HUES48 (cell line): ENCODE data around the gene RALY.
A peak's percentile ranks its signal among the peaks of the same experiment; 100 is the strongest.

Source experiments
- H3K27ac ChIP-seq: one replicate; pipeline ENCODE4 v1.7.0; 2013; ENCODE audit warnings: low read depth, low read length, inconsistent platforms
- H3K27me3 ChIP-seq: 2 replicates; pipeline ENCODE4 v1.6.1; 2013; ENCODE audit warnings: mild to moderate bottlenecking, low read length; ENCODE audit not compliant: control insufficient read depth, insufficient read depth
- H3K36me3 ChIP-seq: 2 replicates; pipeline ENCODE4 v1.6.1; 2013; ENCODE audit warnings: low read length; ENCODE audit not compliant: control insufficient read depth, insufficient read depth
- H3K4me1 ChIP-seq: 2 replicates; pipeline ENCODE4 v1.6.1; 2013; ENCODE audit warnings: mild to moderate bottlenecking, low read length; ENCODE audit not compliant: control insufficient read depth, insufficient read depth
- H3K4me3 ChIP-seq: 2 replicates; pipeline ENCODE4 v1.5.1; 2013; ENCODE audit warnings: mild to moderate bottlenecking, low read depth, low read length
- H3K9ac ChIP-seq: 2 replicates; pipeline ENCODE4 v1.6.1; 2013; ENCODE audit warnings: mild to moderate bottlenecking, low read depth, low read length, moderate library complexity
- H3K9me3 ChIP-seq: 2 replicates; pipeline ENCODE4 v1.6.1; 2013; ENCODE audit warnings: low read length; ENCODE audit not compliant: control insufficient read depth, insufficient read depth

The RALY gene

DNA sequence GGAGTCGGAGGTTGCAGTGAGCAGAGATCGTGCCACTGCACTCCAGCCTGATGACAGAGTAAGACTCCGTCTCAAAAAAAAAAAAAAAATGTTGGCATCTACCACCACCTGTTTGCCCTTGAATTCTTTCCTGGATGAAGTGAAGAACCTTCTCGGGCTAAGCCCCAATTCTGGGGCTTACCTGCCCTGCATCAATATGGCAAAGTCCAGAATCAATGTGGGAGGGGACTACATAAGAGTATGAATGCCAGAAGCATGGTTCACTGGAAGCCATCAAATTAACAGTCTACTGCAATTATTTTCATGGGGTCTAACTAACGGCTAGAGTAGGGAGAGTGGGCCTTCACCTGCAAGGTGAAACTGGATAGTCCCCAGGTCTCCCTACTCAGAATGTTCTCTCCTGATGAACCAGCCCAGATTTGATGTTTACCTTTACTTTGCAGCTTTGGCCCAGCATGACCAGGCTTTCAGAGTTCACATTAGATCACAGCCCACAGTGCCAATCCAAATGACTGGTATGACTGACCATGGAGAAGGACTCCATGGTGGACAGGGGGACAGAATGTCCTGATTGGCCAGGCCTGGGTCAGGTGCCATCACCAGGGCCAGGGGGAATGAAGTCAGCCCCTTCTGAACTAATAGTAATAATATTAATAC, 7.0 kb upstream of the RALY start:
- H3K4me1 ChIP-seq, result no peaks in the 10 kb centered on the region
- no peaks in the 10 kb centered on the region for H3K36me3 ChIP-seq
- H3K9ac ChIP-seq, result no peak overlapping the region
- H3K27me3 ChIP-seq, result no peaks in the 10 kb centered on the region; the same call in 1 of the 2 replicates
- no peaks in the 10 kb centered on the region for H3K9me3 ChIP-seq
- no peak overlapping the region for H3K27ac ChIP-seq
- H3K4me3 ChIP-seq, result no peak overlapping the region

- no peak overlapping the region for H3K4me3 ChIP-seq
- no peak overlapping the region for H3K27ac ChIP-seq
- H3K36me3 ChIP-seq, result no peaks in the 10 kb centered on the region
- H3K27me3 ChIP-seq, result no peaks in the 10 kb centered on the region
- H3K9ac ChIP-seq, result no peak overlapping the region
- H3K4me1 ChIP-seq, result peaks cover 2% of the 10 kb centered on the region; the same call in 1 of the 2 replicates
- no peaks in the 10 kb centered on the region for H3K9me3 ChIP-seq
Observed at GRCh38 chr20:33990075-33990474, 3.6 kb upstream of the RALY start.

DNA sequence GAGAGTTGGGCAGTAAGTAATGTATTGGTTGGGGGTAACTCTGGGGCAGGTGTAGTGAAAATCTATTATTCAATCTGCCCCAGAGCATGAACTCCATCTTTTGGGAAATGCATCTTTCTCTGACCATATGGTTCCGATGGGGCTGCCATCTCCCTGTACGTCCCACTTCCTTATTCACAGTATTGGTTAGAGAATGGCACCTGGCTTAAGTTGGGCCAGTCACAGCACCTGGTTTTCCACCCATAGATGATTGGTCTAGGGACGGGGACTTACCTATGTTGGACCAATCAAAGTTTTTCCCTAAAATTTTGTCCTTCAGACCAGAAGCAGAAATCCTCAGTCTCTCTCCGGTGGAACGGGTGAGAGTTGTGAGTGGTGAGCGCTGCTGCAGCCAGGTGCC, 2.2 kb upstream of the RALY start:
- Histone ChIP-seq H3K27ac (no peak overlapping the region), H3K27me3 (no peaks in the 10 kb centered on the region), H3K4me3 (peak overlapping the region; percentile 10; the same call in 1 of the 2 replicates), H3K4me1 (peaks cover 12% of the 10 kb centered on the region), H3K9ac (no peak overlapping the region), H3K9me3 (no peaks in the 10 kb centered on the region), H3K36me3 (no peaks in the 10 kb centered on the region)

DNA sequence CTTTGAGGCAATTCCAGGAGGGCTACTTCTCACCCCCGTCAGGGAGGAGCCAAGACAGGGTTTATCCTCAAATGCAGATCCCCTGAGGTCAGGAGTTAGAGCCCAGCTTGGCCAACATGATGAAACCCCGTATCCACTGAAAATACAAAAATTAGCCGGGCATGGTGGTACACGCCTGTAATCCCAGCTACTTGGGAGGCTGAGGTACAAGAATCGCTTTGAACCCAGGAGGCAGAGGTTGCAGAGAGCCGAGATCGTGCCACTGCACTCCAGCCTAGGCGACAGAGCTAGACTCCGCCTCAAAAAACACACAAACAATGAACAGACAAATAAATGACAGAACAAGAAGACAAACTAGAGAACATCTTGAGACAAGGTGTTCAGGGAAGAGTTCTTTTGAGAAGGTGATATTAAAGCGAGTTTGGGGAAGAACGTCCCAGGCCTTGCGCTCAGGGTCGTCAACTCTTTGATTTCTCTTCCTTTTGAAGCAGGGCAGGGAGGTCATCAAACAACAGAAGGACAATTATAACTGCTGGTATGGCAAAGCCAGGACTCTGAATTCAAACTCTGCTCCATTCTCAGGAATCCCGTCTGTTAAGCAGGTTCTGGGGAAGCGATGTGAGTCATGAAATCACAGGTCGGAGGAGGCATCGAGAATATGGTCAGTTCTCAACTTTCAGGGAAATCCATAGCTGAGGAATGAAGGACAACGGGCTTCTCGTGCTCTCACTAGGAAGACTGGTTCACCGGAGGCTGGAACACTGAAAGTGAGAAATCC, 1.4 kb upstream of the RALY start:
- Histone ChIP-seq H3K9me3 (no peaks in the 10 kb centered on the region), H3K9ac (peak overlapping the region; percentile 92), H3K4me3 (peak overlapping the region; percentile 89), H3K4me1 (peaks cover 12% of the 10 kb centered on the region), H3K27ac (peak overlapping the region; percentile 90), H3K36me3 (no peaks in the 10 kb centered on the region), H3K27me3 (no peaks in the 10 kb centered on the region)

GRCh38 chr20:33992923-33993575, 662 bp upstream of the RALY start:
- H3K4me3 ChIP-seq, result peak overlapping the region; percentile 89
- H3K9me3 ChIP-seq, result no peaks in the 10 kb centered on the region
- peak overlapping the region; percentile 92 for H3K9ac ChIP-seq
- peak overlapping the region; percentile 99 for H3K27ac ChIP-seq
- H3K4me1 ChIP-seq, result peaks cover 12% of the 10 kb centered on the region
- H3K36me3 ChIP-seq, result no peaks in the 10 kb centered on the region
- H3K27me3 ChIP-seq, result no peaks in the 10 kb centered on the region

DNA sequence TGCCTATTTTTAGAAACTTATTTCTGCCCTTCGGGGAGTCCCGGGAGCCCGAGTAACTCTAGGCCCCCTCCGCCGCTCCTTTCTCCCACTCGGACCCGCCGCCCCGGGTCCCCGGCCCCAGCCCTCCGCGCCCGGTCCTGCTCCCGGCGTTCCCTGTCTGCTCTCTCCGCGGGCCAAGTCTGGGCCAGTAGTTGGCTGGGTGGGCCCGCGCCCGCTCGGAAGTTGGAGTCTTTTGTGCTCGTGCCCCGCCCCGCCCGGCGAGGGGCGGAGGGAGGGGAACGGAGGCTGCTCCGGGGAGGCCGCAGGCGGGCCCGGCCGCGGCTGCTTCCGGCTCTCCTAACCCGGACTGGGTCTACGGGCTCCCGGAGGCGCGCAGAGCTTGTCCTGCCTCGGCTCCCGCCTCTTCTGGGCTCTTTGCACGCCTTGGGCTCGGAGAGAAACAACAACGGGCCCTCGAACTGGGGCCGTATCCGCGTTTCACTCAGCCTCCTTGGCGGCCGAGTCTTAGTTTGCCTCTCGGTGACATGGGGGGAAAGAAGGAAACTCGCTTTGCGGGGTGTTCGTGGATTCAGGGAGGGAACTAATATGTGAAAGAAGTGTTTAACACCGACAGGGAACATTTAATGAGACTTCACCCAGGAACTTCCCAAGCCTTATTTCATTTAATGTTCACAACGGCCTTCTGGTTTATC, 657 bp downstream of the RALY start:
- H3K27ac ChIP-seq, result peak overlapping the region; percentile 99
- peaks cover 14% of the 10 kb centered on the region for H3K4me1 ChIP-seq
- peak overlapping the region; percentile 95 for H3K9ac ChIP-seq
- no peaks in the 10 kb centered on the region for H3K9me3 ChIP-seq
- peak overlapping the region; percentile 89 for H3K4me3 ChIP-seq
- no peaks in the 10 kb centered on the region for H3K27me3 ChIP-seq
- no peaks in the 10 kb centered on the region for H3K36me3 ChIP-seq

GRCh38 chr20:33995053-33995831, 1.5 kb downstream of the RALY start:
- H3K27me3 ChIP-seq, result no peaks in the 10 kb centered on the region
- no peak overlapping the region for H3K27ac ChIP-seq
- H3K4me3 ChIP-seq, result peak overlapping the region; percentile 89
- H3K9ac ChIP-seq, result peak overlapping the region; percentile 95
- H3K9me3 ChIP-seq, result no peaks in the 10 kb centered on the region
- peaks cover 22% of the 10 kb centered on the region for H3K4me1 ChIP-seq
- H3K36me3 ChIP-seq, result no peaks in the 10 kb centered on the region

DNA sequence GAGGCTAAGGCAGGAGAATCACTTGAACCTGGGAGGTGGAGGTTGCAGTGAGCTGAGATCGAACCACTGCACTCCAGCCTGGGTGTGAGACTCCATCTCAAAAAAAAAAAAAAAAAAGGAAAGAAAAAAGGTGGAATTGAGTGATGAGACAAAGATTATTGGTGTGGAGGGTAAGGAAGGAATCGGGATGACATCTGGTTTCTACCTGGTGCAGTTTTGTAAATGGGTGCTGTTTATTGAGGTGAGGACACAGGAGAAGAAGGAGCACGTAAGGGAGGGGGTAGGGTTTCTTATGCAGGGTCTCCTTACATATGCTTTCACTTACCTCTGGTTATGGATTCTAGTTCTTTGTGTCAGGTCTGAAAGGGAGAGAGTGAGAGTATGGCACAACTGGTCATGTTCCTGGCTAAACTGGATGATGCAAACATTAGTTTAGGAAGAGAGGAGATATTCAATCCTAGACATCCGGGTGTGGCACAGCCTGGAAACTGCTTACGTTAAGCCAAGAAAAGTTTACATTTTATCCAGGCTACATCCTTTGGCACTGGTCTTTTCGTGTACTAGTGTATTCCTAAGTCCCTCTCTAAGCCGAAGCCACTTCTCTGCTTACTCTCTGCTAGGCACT, 5.4 kb downstream of the RALY start:
- Histone ChIP-seq H3K27me3 (no peaks in the 10 kb centered on the region), H3K4me1 (peaks cover 32% of the 10 kb centered on the region), H3K9ac (no peak overlapping the region), H3K9me3 (no peaks in the 10 kb centered on the region), H3K36me3 (no peaks in the 10 kb centered on the region), H3K4me3 (no peak overlapping the region), H3K27ac (no peak overlapping the region)

DNA sequence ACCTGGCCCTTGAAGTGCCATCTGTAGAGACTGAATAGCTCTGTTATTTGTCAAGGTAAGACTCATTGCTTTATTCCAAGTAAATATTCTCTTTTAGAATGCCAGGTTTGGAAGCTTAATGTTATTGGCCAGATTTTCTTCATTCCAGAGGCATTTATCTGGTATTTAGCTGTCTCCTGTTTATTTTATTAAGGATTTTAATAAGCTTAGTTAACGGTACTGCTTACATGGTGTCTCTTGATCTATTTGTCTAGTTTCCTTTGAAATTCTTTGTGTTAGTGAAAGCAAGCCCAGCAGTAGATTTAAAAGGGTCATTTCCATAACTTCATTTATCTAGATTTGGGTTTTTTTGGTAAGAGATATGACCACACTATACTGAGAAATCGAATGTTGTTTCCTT, 7.7 kb downstream of the RALY start:
- H3K27me3 ChIP-seq, result no peaks in the 10 kb centered on the region
- H3K9me3 ChIP-seq, result no peaks in the 10 kb centered on the region
- no peak overlapping the region for H3K4me3 ChIP-seq
- H3K9ac ChIP-seq, result no peak overlapping the region
- H3K27ac ChIP-seq, result no peak overlapping the region
- no peaks in the 10 kb centered on the region for H3K36me3 ChIP-seq
- H3K4me1 ChIP-seq, result peaks cover 25% of the 10 kb centered on the region

DNA sequence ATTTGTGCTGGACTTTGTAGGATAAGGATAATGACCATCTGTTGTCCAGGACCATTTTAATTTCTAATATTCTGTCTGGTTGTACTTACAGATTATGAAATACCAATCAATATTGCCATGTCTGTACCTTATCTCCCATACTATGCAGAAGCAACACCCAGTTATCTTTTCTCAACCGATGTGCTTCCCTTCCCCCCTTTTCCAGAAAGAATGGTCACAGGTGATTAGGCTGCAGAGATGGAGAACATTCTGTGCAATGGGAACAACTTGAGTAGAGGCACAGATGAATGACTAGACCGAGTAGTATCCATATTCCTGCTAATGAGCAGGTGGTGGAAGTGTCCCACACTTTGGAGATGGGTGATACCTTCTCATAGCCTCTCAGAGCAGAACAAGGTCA, 10.5 kb downstream of the RALY start:
- no peaks in the 10 kb centered on the region for H3K27me3 ChIP-seq
- H3K4me3 ChIP-seq, result no peak overlapping the region
- no peaks in the 10 kb centered on the region for H3K9me3 ChIP-seq
- peaks cover 36% of the 10 kb centered on the region for H3K4me1 ChIP-seq
- H3K9ac ChIP-seq, result no peak overlapping the region
- no peaks in the 10 kb centered on the region for H3K36me3 ChIP-seq
- no peak overlapping the region for H3K27ac ChIP-seq
